ENCODE measurements around the gene MVD. TPM values are rescaled to one million over a fixed set of nuclear protein-coding genes. Genes with fewer than 3 reads are reported as not detected.

Gene MVD
- total RNA-seq, 1 donor from 2014 or later = 59.0 TPM

DNA sequence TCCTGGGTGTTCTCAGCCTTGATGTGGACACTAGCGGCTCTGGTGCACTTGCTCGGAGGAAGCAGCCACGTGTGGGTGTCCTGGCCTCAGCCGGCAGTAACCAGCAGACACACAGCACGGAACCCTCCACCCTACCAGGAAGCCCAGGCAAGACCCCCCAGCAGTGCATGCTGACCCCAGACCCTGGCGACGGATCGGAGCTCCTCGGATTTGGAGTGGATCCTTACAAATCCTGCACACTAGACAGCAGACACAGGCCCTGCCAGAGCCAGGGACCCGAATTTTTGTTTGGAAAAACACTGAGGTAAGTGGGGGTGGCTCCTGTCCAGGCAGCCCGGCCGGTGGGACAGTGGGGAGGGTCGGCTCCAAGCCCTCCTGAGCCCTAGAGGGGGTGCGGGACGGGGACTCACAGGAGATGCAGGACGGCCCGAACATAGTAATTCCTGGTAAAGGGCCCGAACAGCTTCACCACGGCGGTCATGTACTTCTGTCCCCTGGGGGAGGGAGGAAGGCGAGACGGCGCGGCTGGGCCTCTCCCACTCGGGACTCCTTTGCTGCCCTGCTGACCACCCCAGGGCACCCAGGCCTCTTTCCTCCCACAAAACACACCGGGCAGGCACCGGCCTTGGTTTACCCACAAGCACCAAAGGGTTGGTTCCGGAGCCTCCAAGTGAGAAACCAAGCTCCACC lies 16.4 kb downstream of the MVD start:
- no peak for DNase-seq (ENCODE audit: extremely low spot score, unreplicated experiment)
- TF ChIP-seq, protein P1, sequence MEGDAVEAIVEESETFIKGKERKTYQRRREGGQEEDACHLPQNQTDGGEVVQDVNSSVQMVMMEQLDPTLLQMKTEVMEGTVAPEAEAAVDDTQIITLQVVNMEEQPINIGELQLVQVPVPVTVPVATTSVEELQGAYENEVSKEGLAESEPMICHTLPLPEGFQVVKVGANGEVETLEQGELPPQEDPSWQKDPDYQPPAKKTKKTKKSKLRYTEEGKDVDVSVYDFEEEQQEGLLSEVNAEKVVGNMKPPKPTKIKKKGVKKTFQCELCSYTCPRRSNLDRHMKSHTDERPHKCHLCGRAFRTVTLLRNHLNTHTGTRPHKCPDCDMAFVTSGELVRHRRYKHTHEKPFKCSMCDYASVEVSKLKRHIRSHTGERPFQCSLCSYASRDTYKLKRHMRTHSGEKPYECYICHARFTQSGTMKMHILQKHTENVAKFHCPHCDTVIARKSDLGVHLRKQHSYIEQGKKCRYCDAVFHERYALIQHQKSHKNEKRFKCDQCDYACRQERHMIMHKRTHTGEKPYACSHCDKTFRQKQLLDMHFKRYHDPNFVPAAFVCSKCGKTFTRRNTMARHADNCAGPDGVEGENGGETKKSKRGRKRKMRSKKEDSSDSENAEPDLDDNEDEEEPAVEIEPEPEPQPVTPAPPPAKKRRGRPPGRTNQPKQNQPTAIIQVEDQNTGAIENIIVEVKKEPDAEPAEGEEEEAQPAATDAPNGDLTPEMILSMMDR (conservative IDR thresholded peaks at IDR 0.05) = no peak
- H3K27ac Mint-ChIP-seq = no peak overlapping the region
- H3K4me3 Mint-ChIP-seq = no peak overlapping the region
- H3K36me3 Mint-ChIP-seq = no peaks in the 10 kb centered on the region
- peaks cover 9% of the 10 kb centered on the region for H3K4me1 Mint-ChIP-seq (ENCODE audit: unreplicated experiment)
- H3K9me3 Mint-ChIP-seq = no peaks in the 10 kb centered on the region
- H3K27me3 Mint-ChIP-seq = no peaks in the 10 kb centered on the region

DNA sequence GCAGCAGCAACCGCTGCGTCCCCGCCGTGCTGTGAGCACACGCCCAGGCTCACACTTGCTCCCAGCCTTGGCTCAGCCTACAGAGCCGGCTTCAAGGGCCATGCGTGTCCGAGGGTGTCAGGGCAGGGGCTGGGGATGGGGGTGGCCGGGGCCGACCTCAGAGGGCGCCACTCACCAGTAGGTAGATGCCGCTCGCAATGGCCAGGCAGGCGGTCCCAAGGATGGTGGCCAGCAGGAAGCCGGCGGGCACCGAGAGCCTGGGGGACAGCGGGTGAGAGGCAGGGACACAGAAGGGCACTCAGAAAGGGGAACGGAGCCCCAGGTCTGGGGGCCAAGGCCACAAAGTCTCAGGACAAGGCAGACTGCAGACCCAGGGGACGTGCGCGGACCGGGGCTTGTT lies 16.9 kb downstream of the MVD start:
- no peak for DNase-seq (ENCODE audit: extremely low spot score, unreplicated experiment)
- TF ChIP-seq, protein P1 (conservative IDR thresholded peaks at IDR 0.05) = no peak
- Mint-ChIP-seq H3K9me3 (no peaks in the 10 kb centered on the region), H3K4me3 (no peak overlapping the region), H3K36me3 (no peaks in the 10 kb centered on the region), H3K4me1 (ENCODE audit: unreplicated experiment) (peaks cover 9% of the 10 kb centered on the region), H3K27me3 (no peaks in the 10 kb centered on the region), H3K27ac (no peak overlapping the region)

DNA sequence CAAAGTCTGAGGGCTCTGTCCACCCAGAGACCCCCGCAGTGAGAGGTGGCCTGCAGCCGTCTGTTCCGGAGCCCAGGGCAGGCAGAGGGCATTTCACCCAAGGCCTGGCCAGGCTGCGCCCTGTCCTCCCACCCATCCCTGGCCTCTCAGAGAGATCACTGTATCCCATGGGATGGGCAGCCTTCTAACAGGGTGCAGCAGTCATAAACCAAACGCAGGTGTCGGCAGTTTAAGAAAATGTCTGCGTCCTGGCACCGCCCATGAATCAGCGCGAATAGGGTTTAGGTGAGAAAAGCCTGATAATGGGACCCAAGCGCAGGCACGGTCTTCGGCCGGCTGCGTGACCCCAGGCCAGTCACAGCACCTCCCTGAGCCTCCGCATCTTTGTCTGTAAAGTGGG lies 17.4 kb downstream of the MVD start:
- TF ChIP-seq, protein P1 (conservative IDR thresholded peaks at IDR 0.05) = no peak
- Mint-ChIP-seq H3K9me3 (no peaks in the 10 kb centered on the region), H3K4me3 (no peak overlapping the region), H3K36me3 (no peaks in the 10 kb centered on the region), H3K27ac (no peak overlapping the region), H3K4me1 (ENCODE audit: unreplicated experiment) (peaks cover 9% of the 10 kb centered on the region), H3K27me3 (peaks cover under 1% of the 10 kb centered on the region)
- no peak for DNase-seq (ENCODE audit: extremely low spot score, unreplicated experiment)

DNA sequence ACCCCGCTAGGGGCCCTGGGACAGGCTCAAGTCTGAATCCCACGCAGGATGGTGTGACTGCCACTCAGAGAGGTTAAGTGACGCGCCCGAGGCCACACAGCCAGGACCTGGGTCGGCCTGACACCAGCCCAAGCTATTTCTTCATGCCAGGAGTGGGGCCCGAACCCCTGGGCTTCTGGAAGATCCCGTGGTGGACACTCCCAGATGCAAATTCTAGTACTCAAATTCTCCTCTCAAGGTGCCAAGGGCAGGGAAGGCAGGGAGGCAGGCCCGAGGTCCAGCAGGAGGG lies 19.3 kb downstream of the MVD start:
- TF ChIP-seq, protein P1 (conservative IDR thresholded peaks at IDR 0.05) = no peak
- peaks cover 4% of the 10 kb centered on the region for H3K4me1 Mint-ChIP-seq (ENCODE audit: unreplicated experiment)
- no peaks in the 10 kb centered on the region for H3K36me3 Mint-ChIP-seq

DNA sequence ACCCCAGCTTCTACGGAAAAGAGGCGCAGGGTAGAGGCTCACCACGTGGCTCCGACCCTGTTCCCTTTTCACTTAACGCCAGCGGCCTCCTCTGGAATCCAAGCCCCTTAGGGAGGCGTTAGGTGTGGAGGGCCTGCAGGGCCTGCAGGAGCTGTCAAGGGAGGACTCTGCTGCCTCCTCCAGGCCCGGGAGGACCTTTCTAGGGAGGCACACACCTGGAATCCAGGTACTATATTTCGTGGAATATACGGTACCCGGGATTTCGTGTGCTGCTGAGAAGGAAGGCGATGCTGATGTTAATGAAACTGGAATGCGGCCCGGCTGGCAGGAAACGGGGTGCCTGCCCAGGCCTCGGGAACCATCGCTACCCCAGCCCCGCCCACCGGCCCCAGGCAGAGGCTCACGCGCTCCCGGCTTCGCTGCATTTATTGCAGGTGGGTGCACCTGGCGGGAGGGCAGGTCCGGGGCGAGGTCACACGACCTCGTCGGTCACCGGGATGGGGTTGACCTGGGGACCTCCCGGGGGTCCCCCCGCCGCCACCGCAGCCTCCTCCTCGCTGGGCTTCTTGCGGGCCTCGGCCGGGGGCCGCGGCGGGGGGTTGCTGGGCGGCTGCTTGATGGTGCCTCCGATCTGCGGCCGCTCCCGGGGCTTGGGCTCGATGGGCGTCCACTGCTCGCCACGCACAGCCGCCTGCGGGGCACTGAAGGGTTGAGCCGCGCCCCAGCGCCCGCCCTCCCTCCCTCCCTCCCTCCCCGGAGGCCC lies 19.8 kb downstream of the MVD start:
- H3K27me3 Mint-ChIP-seq = peaks cover 7% of the 10 kb centered on the region
- no peak overlapping the region for H3K27ac Mint-ChIP-seq
- H3K4me3 Mint-ChIP-seq = no peak overlapping the region
- H3K9me3 Mint-ChIP-seq = no peaks in the 10 kb centered on the region
- peaks cover 4% of the 10 kb centered on the region for H3K4me1 Mint-ChIP-seq (ENCODE audit: unreplicated experiment)
- H3K36me3 Mint-ChIP-seq = no peaks in the 10 kb centered on the region
- no peak for DNase-seq (ENCODE audit: extremely low spot score, unreplicated experiment)
- TF ChIP-seq, protein P1 (conservative IDR thresholded peaks at IDR 0.05) = no peak

More for the DNA sequence above, 19.3 kb downstream of the MVD start:
- H3K27me3 Mint-ChIP-seq = peaks cover 5% of the 10 kb centered on the region
- H3K27ac Mint-ChIP-seq = no peak overlapping the region
- DNase-seq (ENCODE audit: extremely low spot score, unreplicated experiment) = no peak
- no peaks in the 10 kb centered on the region for H3K9me3 Mint-ChIP-seq
- H3K4me3 Mint-ChIP-seq = no peak overlapping the region
